OCI-LY7 (cell line): Measurements from ENCODE around the gene RASGRP4. TPM values are rescaled to one million over a fixed set of nuclear protein-coding genes. Genes with fewer than 3 reads are reported as not detected.
A peak's percentile ranks its signal among the peaks of the same experiment; 100 is the strongest.

Experiments used
- BruUV-seq: library from RNA; stranded (reverse); fragments of 400-500 nt; replicated peaks from 2 replicates; lab custom pipeline; 2021; lab: Mats Ljungman, UMichigan
- CTCF ChIA-PET: fragments of 300-600 bp; sonication (Branson Sonifier 250); formaldehyde crosslinking; loops from one replicate; lab custom pipeline; 2022; ENCODE audit warnings: antibody characterized with exemption; ENCODE audit not compliant: unreplicated experiment; lab: Charles Lee
- POLR2A ChIA-PET: fragments of 300-600 bp; sonication (Branson Sonifier 250); formaldehyde crosslinking; loops from one replicate; lab custom pipeline; 2022; ENCODE audit warnings: antibody characterized with exemption; lab: Charles Lee
- DNase-seq: peaks from one replicate; pipeline ENCODE4 v3.0.0-alpha.2; 2015; ENCODE audit warnings: low spot score
- H2AFZ ChIP-seq: fragments of 200-600 bp; sonication (generic), shearing (Covaris generic); 2 replicates; pipeline ENCODE4 v1.6.1; 2014; ENCODE audit warnings: mild to moderate bottlenecking, antibody characterized with exemption, low read length, moderate library complexity
- H3K27ac ChIP-seq: fragments of 200-600 bp; sonication (generic); 2 replicates; pipeline ENCODE4 v1.5.1; 2014; ENCODE audit warnings: mixed run types, low read depth, mild to moderate bottlenecking, moderate library complexity, low read length, inconsistent platforms; ENCODE audit not compliant: poor library complexity, severe bottlenecking
- H3K36me3 ChIP-seq: fragments of 200-600 bp; sonication (generic); 2 replicates; pipeline ENCODE4 v1.6.1; 2014; ENCODE audit warnings: mild to moderate bottlenecking, antibody characterized with exemption, low read length, moderate library complexity, mixed read lengths; ENCODE audit not compliant: insufficient read depth
- H3K4me1 ChIP-seq: fragments of 200-600 bp; sonication (generic); 2 replicates; pipeline ENCODE4 v1.5.1; 2014; ENCODE audit warnings: mild to moderate bottlenecking, low read length; ENCODE audit not compliant: insufficient read depth, poor library complexity, severe bottlenecking
- H3K4me2 ChIP-seq: fragments of 200-600 bp; sonication (generic); 2 replicates; pipeline ENCODE4 v1.6.1; 2014; ENCODE audit warnings: mild to moderate bottlenecking, low read length
- H3K4me3 ChIP-seq: fragments of 200-600 bp; sonication (generic); 2 replicates; pipeline ENCODE4 v1.5.1; 2014; ENCODE audit warnings: mild to moderate bottlenecking, low read depth, low read length; ENCODE audit not compliant: poor library complexity, severe bottlenecking
- H3K79me2 ChIP-seq: fragments of 200-600 bp; sonication (generic); 2 replicates; pipeline ENCODE4 v1.6.1; 2016; ENCODE audit warnings: low read depth, mild to moderate bottlenecking, low read length, moderate library complexity, mixed read lengths; ENCODE audit not compliant: insufficient read depth
- H3K9me2 ChIP-seq: fragments of 200-600 bp; sonication (generic); 2 replicates; pipeline ENCODE4 v1.6.1; 2016; ENCODE audit warnings: mild to moderate bottlenecking, low read length, mixed read lengths; ENCODE audit not compliant: insufficient read depth
- H3K9me3 ChIP-seq: fragments of 200-600 bp; sonication (generic); 2 replicates; pipeline ENCODE4 v1.6.1; 2014; ENCODE audit warnings: mild to moderate bottlenecking, mixed run types, low read length, mixed read lengths
- H4K20me1 ChIP-seq: fragments of 200-600 bp; sonication (generic); 2 replicates; pipeline ENCODE4 v1.6.1; 2014; ENCODE audit warnings: mild to moderate bottlenecking, antibody characterized with exemption, low read length, moderate library complexity, mixed read lengths; ENCODE audit not compliant: insufficient read depth
- CTCF ChIP-seq: fragments of 200-600 bp; sonication (generic); conservative IDR thresholded peaks from 2 replicates; pipeline ENCODE4 v1.5.1; 2014; ENCODE audit warnings: mild to moderate bottlenecking, antibody characterized with exemption, low read length, moderate library complexity, mixed read lengths
- EZH2phosphoT487 ChIP-seq: fragments of 200-600 bp; sonication (generic); IDR thresholded peaks from 2 replicates; pipeline ENCODE4 v1.6.1; 2018; ENCODE audit warnings: low read depth, borderline replicate concordance, mild to moderate bottlenecking, mixed run types, antibody characterized with exemption, low read length, moderate library complexity, mixed read lengths
- intact Hi-C: fragments of 100-400 bp; cut with micrococcal nuclease; formaldehyde crosslinking; loops from one replicate; pipeline ENCODE4 v1.10.0; 2022; ENCODE audit not compliant: unreplicated experiment
- total RNA-seq, 2 experiments: library from RNA; depleted of rRNA in 1 of 2; stranded (reverse); fragments of >200 nt in 1 of 2; shearing (Covaris generic) in 1 of 2; gene quantifications; 2 replicates each; pipeline ENCODE4 v1.2.3, GENCODE V29; 2014 to 2022

RASGRP4 gene
- total RNA-seq, 2 experiments from 2014 or later, result not detected

- CTCF ChIA-PET, result no interaction called here
- Histone ChIP-seq H2AFZ (peak overlapping the region; percentile 32; the same call in 1 of the 2 replicates), H3K4me2 (peak overlapping the region; percentile 90), H4K20me1 (no peaks in the 10 kb centered on the region), H3K9me2 (no peaks in the 10 kb centered on the region), H3K79me2 (no peaks in the 10 kb centered on the region), H3K4me3 (peak overlapping the region; percentile 71), H3K9me3 (no peaks in the 10 kb centered on the region), H3K27ac (no peak overlapping the region), H3K4me1 (peaks cover 11% of the 10 kb centered on the region), H3K36me3 (no peaks in the 10 kb centered on the region)
- DNase-seq, result peak; percentile 82
- no peak for TF ChIP-seq EZH2phosphoT487
- 0 out of 2 replicates have a peak, but pooled peaks have one; percentile 14 for TF ChIP-seq CTCF
- intact Hi-C loops, result no loop called here
- POLR2A ChIA-PET, result interaction anchor here (1.1 to 1.8 kb wide), 2 partner anchors 12 to 13 kb away, joined by 8 to 10 read pairs; partner anchors contain the start of gene PSMD8
- BruUV-seq, result no TSS peak
Observed at GRCh38 chr19:38361633-38362075, 64.4 kb downstream of the RASGRP4 start.

GRCh38 chr19:38360839-38361631 is 65.0 kb downstream of the RASGRP4 start:
- Histone ChIP-seq H2AFZ (0 out of 2 replicates have a peak overlapping the region, but pooled peaks have one; percentile 32), H3K4me2 (peak overlapping the region; percentile 90), H3K9me3 (no peaks in the 10 kb centered on the region), H3K9me2 (no peaks in the 10 kb centered on the region), H3K27ac (no peak overlapping the region), H3K79me2 (no peaks in the 10 kb centered on the region), H3K4me1 (peaks cover 11% of the 10 kb centered on the region), H3K36me3 (no peaks in the 10 kb centered on the region), H3K4me3 (peak overlapping the region; percentile 71), H4K20me1 (no peaks in the 10 kb centered on the region)
- DNase-seq, result no peak
- ChIA-PET POLR2A (interaction anchor here (0.6 to 1.8 kb wide), 2 partner anchors 13 to 139 kb away, joined by 3 to 10 read pairs; partner anchors contain the start of gene PSMD8), CTCF (interaction anchor here (0.6 kb wide), 1 partner anchor 41 kb away, joined by 4 read pairs; no protein-coding TSS in a partner anchor)
- no peak for TF ChIP-seq CTCF
- no peak for TF ChIP-seq EZH2phosphoT487
- BruUV-seq, result no TSS peak
- intact Hi-C loops, result no loop called here
